SK-N-SH treated with all-trans-retinoic acid at 6 μM for 48 hours (cell line): ENCODE data around the gene LPAR3.

Source experiments
- ATAC-seq: fragments of 200-7000 bp; cut with Tn5 transposase; 3 replicates; pipeline ENCODE4 v1.9.1; 2020; ENCODE audit warnings: mild to moderate bottlenecking, moderate library complexity
- ARNTL ChIP-seq: fragments of 450-650 bp; formaldehyde crosslinking; IDR thresholded peaks from 2 replicates; pipeline ENCODE4 v1.5.0; 2020; ENCODE audit warnings: low read depth, mild to moderate bottlenecking, moderate library complexity, borderline replicate concordance
- BACH2 ChIP-seq: fragments of 250-450 bp; sonication (Bioruptor Pico); IDR thresholded peaks from 2 replicates; pipeline ENCODE4 v1.9.0; 2021; ENCODE audit warnings: mild to moderate bottlenecking, borderline replicate concordance
- CREB5 ChIP-seq: fragments of 250-450 bp; sonication (Bioruptor Pico); IDR thresholded peaks from 2 replicates; pipeline ENCODE4 v1.5.1; 2020; ENCODE audit warnings: low read depth, mild to moderate bottlenecking, moderate library complexity
- CSDC2 ChIP-seq: fragments of 250-450 bp; sonication (Bioruptor Pico); IDR thresholded peaks from 2 replicates; pipeline ENCODE4 v1.5.0; 2020; ENCODE audit warnings: mild to moderate bottlenecking, moderate library complexity
- CSRNP3 ChIP-seq: fragments of 250-450 bp; sonication (Bioruptor Pico); IDR thresholded peaks from 2 replicates; pipeline ENCODE4 v1.5.1; 2021; ENCODE audit warnings: mild to moderate bottlenecking, moderate library complexity
- ESRRG ChIP-seq: fragments of 250-450 bp; sonication (Bioruptor Pico); IDR thresholded peaks from 2 replicates; pipeline ENCODE4 v1.6.1; 2021; ENCODE audit warnings: mild to moderate bottlenecking
- GLIS3 ChIP-seq: fragments of 250-450 bp; sonication (Bioruptor Pico); IDR thresholded peaks from 2 replicates; pipeline ENCODE4 v1.5.0; 2020; ENCODE audit warnings: mild to moderate bottlenecking, moderate library complexity
- ISL1 ChIP-seq: fragments of 250-450 bp; sonication (Bioruptor Pico); IDR thresholded peaks from 2 replicates; pipeline ENCODE4 v2.1.2; 2022; ENCODE audit warnings: mild to moderate bottlenecking, moderate library complexity
- OSR1 ChIP-seq: fragments of 250-450 bp; sonication (Bioruptor Pico); IDR thresholded peaks from 2 replicates; pipeline ENCODE4 v1.8.0; 2022; ENCODE audit warnings: moderate library complexity, mild to moderate bottlenecking, inconsistent platforms
- PPARA ChIP-seq: fragments of 250-450 bp; sonication (Bioruptor Pico); IDR thresholded peaks from 2 replicates; pipeline ENCODE4 v1.5.0; 2020; ENCODE audit warnings: mild to moderate bottlenecking, borderline replicate concordance
- RARB ChIP-seq: fragments of 250-450 bp; sonication (Bioruptor Pico); IDR thresholded peaks from 2 replicates; pipeline ENCODE4 v1.8.0; 2021; ENCODE audit warnings: mild to moderate bottlenecking, moderate library complexity
- SNAI2 ChIP-seq: fragments of 250-450 bp; sonication (Bioruptor Pico); IDR thresholded peaks from 2 replicates; pipeline ENCODE4 v1.5.0; 2020; ENCODE audit warnings: mild to moderate bottlenecking, moderate library complexity
- TCF4 ChIP-seq: fragments of 250-450 bp; sonication (Bioruptor Pico); IDR thresholded peaks from 2 replicates; pipeline ENCODE4 v1.8.0; 2021; ENCODE audit warnings: mild to moderate bottlenecking, moderate library complexity, borderline replicate concordance
- TOX ChIP-seq: fragments of 250-450 bp; sonication (Bioruptor Pico); IDR thresholded peaks from 2 replicates; pipeline ENCODE4 v1.8.0; 2021; ENCODE audit warnings: mild to moderate bottlenecking, moderate library complexity, borderline replicate concordance
- ZC3H10 ChIP-seq: fragments of 250-450 bp; sonication (Bioruptor Pico); IDR thresholded peaks from 2 replicates; pipeline ENCODE4 v1.5.1; 2021; ENCODE audit warnings: mild to moderate bottlenecking, moderate library complexity
- ZFP3 ChIP-seq: fragments of 250-450 bp; sonication (Bioruptor Pico); IDR thresholded peaks from 2 replicates; pipeline ENCODE4 v1.5.0; 2020; ENCODE audit warnings: mild to moderate bottlenecking, moderate library complexity
- ZFP30 ChIP-seq: fragments of 450-650 bp; formaldehyde crosslinking; IDR thresholded peaks from 2 replicates; pipeline ENCODE4 v1.5.0; 2022; ENCODE audit warnings: mild to moderate bottlenecking, moderate library complexity
- ZNF8 ChIP-seq: fragments of 450-650 bp; formaldehyde crosslinking; IDR thresholded peaks from 2 replicates; pipeline ENCODE4 v1.5.0; 2020; ENCODE audit warnings: mild to moderate bottlenecking, moderate library complexity
- TF ChIP-seq, protein P1 (sequence below): fragments of 250-450 bp; sonication (Bioruptor Pico); IDR thresholded peaks from 2 replicates; pipeline ENCODE4 v1.5.0; 2020; ENCODE audit warnings: mild to moderate bottlenecking, moderate library complexity
- TF ChIP-seq, protein P2 (sequence below): fragments of 250-450 bp; sonication (Bioruptor Pico); IDR thresholded peaks from 2 replicates; pipeline ENCODE4 v1.8.0; 2021; ENCODE audit warnings: low read depth, mild to moderate bottlenecking, moderate library complexity, borderline replicate concordance
- TF ChIP-seq, protein P3 (sequence below): fragments of 250-450 bp; sonication (Bioruptor Pico); IDR thresholded peaks from 2 replicates; pipeline ENCODE4 v1.8.0; 2020; ENCODE audit warnings: mild to moderate bottlenecking, moderate library complexity, borderline replicate concordance

Gene LPAR3

GRCh38 chr1:84834419-84835064, 58.5 kb downstream of the LPAR3 start:
- no peak for ATAC-seq

DNA sequence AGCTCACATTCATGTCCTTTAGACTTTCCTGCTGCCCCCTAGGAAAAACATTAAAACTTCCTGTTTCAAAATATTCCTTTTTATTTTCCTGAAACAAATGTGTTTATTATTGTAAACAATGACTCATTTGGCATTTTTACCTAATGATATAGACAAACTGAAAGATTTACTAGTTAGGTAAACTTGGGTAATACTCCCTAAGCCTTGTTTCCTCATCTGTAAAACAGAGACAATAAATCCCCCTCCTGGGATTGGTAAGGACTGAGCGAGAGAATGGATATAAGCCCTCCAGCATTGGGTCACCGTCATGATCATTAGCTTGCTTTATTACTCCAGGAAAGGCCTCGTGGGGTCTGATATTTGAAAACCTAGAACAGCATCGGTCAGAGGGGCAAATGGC, 59.8 kb downstream of the LPAR3 start:
- TF ChIP-seq ZC3H10 (CRISPR knock-in tag) (no peak), BACH2 (CRISPR knock-in tag) (no peak), ESRRG (CRISPR knock-in tag) (no peak), CREB5 (no peak), CSDC2 (CRISPR knock-in tag) (no peak), ZFP3 (no peak), ZNF8 (CRISPR knock-in tag) (no peak), ZFP30 (CRISPR knock-in tag) (no peak), OSR1 (no peak), GLIS3 (CRISPR knock-in tag) (no peak), ISL1 (CRISPR knock-in tag) (no peak), ARNTL (CRISPR knock-in tag) (no peak), TCF4 (no peak), TOX (CRISPR knock-in tag) (no peak), PPARA (CRISPR knock-in tag) (no peak), CSRNP3 (no peak), SNAI2 (no peak)
- TF ChIP-seq, protein P1, sequence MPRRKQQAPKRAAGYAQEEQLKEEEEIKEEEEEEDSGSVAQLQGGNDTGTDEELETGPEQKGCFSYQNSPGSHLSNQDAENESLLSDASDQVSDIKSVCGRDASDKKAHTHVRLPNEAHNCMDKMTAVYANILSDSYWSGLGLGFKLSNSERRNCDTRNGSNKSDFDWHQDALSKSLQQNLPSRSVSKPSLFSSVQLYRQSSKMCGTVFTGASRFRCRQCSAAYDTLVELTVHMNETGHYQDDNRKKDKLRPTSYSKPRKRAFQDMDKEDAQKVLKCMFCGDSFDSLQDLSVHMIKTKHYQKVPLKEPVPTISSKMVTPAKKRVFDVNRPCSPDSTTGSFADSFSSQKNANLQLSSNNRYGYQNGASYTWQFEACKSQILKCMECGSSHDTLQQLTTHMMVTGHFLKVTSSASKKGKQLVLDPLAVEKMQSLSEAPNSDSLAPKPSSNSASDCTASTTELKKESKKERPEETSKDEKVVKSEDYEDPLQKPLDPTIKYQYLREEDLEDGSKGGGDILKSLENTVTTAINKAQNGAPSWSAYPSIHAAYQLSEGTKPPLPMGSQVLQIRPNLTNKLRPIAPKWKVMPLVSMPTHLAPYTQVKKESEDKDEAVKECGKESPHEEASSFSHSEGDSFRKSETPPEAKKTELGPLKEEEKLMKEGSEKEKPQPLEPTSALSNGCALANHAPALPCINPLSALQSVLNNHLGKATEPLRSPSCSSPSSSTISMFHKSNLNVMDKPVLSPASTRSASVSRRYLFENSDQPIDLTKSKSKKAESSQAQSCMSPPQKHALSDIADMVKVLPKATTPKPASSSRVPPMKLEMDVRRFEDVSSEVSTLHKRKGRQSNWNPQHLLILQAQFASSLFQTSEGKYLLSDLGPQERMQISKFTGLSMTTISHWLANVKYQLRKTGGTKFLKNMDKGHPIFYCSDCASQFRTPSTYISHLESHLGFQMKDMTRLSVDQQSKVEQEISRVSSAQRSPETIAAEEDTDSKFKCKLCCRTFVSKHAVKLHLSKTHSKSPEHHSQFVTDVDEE (CRISPR knock-in tag), result no peak
- TF ChIP-seq, protein P2, sequence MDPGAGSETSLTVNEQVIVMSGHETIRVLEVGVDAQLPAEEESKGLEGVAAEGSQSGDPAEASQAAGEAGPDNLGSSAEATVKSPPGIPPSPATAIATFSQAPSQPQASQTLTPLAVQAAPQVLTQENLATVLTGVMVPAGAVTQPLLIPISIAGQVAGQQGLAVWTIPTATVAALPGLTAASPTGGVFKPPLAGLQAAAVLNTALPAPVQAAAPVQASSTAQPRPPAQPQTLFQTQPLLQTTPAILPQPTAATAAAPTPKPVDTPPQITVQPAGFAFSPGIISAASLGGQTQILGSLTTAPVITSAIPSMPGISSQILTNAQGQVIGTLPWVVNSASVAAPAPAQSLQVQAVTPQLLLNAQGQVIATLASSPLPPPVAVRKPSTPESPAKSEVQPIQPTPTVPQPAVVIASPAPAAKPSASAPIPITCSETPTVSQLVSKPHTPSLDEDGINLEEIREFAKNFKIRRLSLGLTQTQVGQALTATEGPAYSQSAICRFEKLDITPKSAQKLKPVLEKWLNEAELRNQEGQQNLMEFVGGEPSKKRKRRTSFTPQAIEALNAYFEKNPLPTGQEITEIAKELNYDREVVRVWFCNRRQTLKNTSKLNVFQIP, result no peak
- TF ChIP-seq, protein P3, sequence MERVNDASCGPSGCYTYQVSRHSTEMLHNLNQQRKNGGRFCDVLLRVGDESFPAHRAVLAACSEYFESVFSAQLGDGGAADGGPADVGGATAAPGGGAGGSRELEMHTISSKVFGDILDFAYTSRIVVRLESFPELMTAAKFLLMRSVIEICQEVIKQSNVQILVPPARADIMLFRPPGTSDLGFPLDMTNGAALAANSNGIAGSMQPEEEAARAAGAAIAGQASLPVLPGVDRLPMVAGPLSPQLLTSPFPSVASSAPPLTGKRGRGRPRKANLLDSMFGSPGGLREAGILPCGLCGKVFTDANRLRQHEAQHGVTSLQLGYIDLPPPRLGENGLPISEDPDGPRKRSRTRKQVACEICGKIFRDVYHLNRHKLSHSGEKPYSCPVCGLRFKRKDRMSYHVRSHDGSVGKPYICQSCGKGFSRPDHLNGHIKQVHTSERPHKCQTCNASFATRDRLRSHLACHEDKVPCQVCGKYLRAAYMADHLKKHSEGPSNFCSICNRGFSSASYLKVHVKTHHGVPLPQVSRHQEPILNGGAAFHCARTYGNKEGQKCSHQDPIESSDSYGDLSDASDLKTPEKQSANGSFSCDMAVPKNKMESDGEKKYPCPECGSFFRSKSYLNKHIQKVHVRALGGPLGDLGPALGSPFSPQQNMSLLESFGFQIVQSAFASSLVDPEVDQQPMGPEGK (CRISPR knock-in tag), result no peak
- ATAC-seq, result no peak

More at GRCh38 chr1:84834419-84835064, 58.5 kb downstream of the LPAR3 start:
- peak; percentile 16; the same call in 1 of the 2 replicates for TF ChIP-seq ISL1 (CRISPR knock-in tag)
- TF ChIP-seq ARNTL (CRISPR knock-in tag), result no peak

DNA sequence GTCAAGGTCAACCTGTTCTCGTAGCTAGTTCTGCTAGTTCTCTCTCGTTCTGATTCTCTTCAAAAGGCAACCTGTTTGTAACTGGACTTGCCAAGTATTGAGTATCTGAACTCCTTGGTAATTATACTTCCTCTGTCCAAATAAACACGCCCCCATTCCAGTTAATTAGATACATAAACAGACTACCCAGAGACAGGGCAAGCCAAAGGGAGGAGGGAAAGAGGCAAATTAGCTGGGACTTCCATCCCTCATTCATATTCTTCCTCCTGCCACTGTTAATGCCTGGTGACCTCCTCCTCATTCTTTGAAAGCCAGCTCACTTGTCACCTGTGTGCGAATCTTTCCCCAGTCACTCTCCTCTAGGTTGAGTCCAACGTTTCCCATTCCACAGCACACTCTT, 62.9 kb downstream of the LPAR3 start:
- ATAC-seq, result no peak

More for the DNA sequence above, 62.9 kb downstream of the LPAR3 start:
- TF ChIP-seq ZNF8 (CRISPR knock-in tag) (no peak), TCF4 (no peak), RARB (CRISPR knock-in tag) (no peak)
- TF ChIP-seq, protein P1 (CRISPR knock-in tag), result no peak
